Mesothelial cell of epicardium (in vitro differentiated cells): ENCODE data around the gene ARHGEF3. TPM values are rescaled to one million over a fixed set of nuclear protein-coding genes. Genes with fewer than 3 reads are reported as not detected.

Experiments
- DNase-seq, 2 experiments: peaks; one replicate each; pipeline ENCODE4 v3.0.0; 2021; ENCODE audit warnings: low spot score in 2 of 2; ENCODE audit not compliant: unreplicated experiment in 2 of 2
- H3K27ac Mint-ChIP-seq: 2 replicates; pipeline ENCODE4 v1.8.0; 2021; ENCODE audit warnings: mixed read lengths
- H3K27me3 Mint-ChIP-seq: 2 replicates; pipeline ENCODE4 v1.8.0; 2021; ENCODE audit warnings: low read depth, mixed read lengths
- H3K36me3 Mint-ChIP-seq: 2 replicates; pipeline ENCODE4 v1.8.0; 2021; ENCODE audit warnings: mixed read lengths
- H3K4me1 Mint-ChIP-seq: 2 replicates; pipeline ENCODE4 v1.8.0; 2021; ENCODE audit warnings: mixed read lengths
- H3K4me3 Mint-ChIP-seq: 2 replicates; pipeline ENCODE4 v1.8.0; 2021; ENCODE audit warnings: mild to moderate bottlenecking, moderate library complexity, mixed read lengths
- H3K9me3 Mint-ChIP-seq: 2 replicates; pipeline ENCODE4 v1.8.0; 2021; ENCODE audit warnings: mixed read lengths
- total RNA-seq: library from RNA; stranded (reverse); gene quantifications from 3 replicates; pipeline ENCODE4 v1.2.1, GENCODE V29; 2021
- TF ChIP-seq, protein P1 (sequence below): fragments of 200-600 bp; sonication (generic); IDR thresholded peaks from one replicate; pipeline ENCODE4 v1.5.0; 2021; ENCODE audit warnings: antibody characterized with exemption; ENCODE audit not compliant: unreplicated experiment

Gene ARHGEF3
- total RNA-seq, 1 donor from 2014 or later: 29.0 TPM

DNA sequence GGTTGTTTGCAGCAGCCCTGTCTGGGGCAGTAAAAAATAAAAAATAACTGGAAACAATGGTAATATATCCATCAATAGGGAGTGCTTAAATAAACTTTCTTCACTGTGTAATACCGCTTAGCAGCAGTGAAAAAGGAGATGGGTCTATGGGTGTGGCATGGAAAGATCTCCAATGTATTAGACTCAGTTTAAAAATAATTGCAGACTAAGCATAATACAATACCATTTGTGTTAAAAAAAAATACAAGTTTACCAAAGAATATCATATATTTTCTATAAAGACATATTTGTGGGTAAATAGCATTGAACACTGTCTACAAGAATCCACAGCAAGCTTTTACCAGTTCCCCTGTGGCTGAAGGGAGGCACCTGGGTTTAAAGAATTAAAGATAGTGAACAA is 1.0 kb upstream of the ARHGEF3 start:
- DNase-seq: no peak
- no peaks in the 10 kb centered on the region for H3K36me3 Mint-ChIP-seq
- no peaks in the 10 kb centered on the region for H3K9me3 Mint-ChIP-seq
- TF ChIP-seq, protein P1, sequence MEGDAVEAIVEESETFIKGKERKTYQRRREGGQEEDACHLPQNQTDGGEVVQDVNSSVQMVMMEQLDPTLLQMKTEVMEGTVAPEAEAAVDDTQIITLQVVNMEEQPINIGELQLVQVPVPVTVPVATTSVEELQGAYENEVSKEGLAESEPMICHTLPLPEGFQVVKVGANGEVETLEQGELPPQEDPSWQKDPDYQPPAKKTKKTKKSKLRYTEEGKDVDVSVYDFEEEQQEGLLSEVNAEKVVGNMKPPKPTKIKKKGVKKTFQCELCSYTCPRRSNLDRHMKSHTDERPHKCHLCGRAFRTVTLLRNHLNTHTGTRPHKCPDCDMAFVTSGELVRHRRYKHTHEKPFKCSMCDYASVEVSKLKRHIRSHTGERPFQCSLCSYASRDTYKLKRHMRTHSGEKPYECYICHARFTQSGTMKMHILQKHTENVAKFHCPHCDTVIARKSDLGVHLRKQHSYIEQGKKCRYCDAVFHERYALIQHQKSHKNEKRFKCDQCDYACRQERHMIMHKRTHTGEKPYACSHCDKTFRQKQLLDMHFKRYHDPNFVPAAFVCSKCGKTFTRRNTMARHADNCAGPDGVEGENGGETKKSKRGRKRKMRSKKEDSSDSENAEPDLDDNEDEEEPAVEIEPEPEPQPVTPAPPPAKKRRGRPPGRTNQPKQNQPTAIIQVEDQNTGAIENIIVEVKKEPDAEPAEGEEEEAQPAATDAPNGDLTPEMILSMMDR: no peak
- no peak overlapping the region for H3K27ac Mint-ChIP-seq
- peak overlapping the region; percentile 60 for H3K4me3 Mint-ChIP-seq
- H3K4me1 Mint-ChIP-seq: peaks cover 49% of the 10 kb centered on the region
- peaks cover 2% of the 10 kb centered on the region for H3K27me3 Mint-ChIP-seq

DNA sequence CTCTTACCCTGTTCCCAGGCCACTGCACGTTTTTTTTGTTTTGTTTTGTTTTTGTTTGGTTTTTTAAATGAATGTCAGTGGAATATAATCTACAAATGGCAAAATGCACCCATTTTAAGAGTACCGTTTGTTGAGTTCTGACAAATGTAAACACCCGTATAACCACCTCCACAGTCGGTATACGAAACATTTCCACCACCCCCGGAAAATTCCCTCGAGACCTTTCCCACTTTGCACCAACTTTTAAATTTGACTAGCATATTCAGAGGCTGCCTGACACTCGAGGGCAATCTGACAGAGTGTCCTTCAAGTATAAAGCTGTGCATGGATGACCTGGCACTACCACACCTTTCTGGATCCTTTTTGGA is 613 bp upstream of the ARHGEF3 start:
- TF ChIP-seq, protein P1: no peak

DNA sequence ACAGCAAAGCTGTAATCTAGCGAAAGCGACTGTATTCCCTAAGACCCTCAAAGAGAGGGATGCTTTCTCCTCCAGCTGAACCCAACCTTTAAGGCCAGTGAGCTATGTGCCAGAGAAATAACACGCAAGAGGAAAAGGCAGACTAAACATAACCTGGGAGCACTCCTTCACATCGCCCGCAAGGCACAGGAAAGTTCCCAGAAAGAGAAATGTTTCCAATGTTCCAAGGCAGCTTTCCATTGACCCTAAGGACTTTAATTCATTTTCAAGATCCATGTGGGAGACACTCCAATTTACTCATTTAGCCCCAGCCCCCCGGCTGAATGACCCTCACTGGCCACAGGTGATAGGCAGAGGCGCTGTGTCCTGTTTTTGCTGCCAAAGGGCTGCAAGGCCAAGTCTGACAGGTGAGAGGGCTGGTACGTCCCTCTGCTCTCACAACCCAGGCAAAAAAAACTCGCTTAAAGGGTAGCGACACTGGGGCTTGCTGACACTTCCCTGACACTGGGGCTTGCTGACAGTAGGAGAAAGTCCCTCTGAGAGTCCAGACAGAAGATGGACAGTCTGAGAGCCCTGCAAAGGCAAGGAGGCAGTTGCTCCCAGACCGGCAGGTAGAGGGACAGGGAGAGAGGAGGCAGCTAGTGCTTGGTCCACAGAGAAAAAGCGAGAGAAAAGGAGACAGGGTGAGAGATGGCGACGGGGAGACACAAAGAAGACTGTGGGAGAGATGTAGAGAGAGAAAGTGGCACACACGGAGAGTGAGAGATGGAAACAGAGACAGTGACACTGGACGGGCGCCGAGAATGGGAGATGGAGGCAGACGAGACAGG is 702 bp downstream of the ARHGEF3 start:
- no peaks in the 10 kb centered on the region for H3K9me3 Mint-ChIP-seq

More for the DNA sequence above, 613 bp upstream of the ARHGEF3 start:
- H3K36me3 Mint-ChIP-seq: no peaks in the 10 kb centered on the region
- no peak overlapping the region for H3K27ac Mint-ChIP-seq
- DNase-seq: no peak
- peaks cover 49% of the 10 kb centered on the region for H3K4me1 Mint-ChIP-seq
- no peaks in the 10 kb centered on the region for H3K9me3 Mint-ChIP-seq
- H3K27me3 Mint-ChIP-seq: peaks cover 2% of the 10 kb centered on the region
- H3K4me3 Mint-ChIP-seq: peak overlapping the region; percentile 60

DNA sequence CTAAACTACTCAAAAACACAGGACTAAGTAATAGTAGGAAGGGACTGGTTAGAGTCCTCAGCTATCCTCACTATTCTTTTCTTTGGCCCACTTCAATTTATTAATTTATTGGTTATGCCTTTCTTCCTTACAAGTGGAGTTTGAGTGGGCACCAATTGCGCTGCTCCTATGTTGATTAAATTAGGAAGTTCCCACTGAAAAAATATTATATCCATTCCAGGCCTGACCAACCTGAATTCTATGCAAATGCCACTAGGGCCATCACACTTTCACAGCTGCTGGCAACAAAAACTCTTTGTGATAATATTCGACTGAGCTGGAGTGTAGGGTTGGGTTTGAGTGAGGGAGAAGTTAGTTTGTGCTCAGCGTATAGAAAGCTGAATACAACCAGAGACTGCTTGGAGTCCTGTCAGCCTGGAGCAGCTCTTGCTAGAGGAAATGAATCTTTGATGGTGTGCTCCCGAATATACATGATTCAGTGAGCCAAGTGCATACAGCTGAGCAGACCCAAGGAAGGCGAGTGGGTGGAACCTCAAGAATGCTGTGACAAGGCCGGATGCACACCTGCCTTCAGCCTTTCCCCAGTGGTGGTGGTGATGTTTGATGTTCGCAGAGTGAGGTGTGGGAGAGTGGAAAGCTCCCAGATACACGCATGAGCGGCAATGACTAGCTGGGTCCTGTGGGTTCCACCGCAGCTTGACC is 1.5 kb downstream of the ARHGEF3 start:
- no peak for DNase-seq
- Mint-ChIP-seq H3K4me3 (peak overlapping the region; percentile 84), H3K27ac (peak overlapping the region; percentile 37), H3K36me3 (no peaks in the 10 kb centered on the region), H3K9me3 (no peaks in the 10 kb centered on the region), H3K4me1 (peaks cover 52% of the 10 kb centered on the region), H3K27me3 (peaks cover 2% of the 10 kb centered on the region)
- TF ChIP-seq, protein P1: no peak

More for the DNA sequence above, 702 bp downstream of the ARHGEF3 start:
- TF ChIP-seq, protein P1: no peak
- H3K36me3 Mint-ChIP-seq: no peaks in the 10 kb centered on the region
- H3K4me3 Mint-ChIP-seq: peak overlapping the region; percentile 84
- no peak for DNase-seq
- peak overlapping the region; percentile 37 for H3K27ac Mint-ChIP-seq
- peaks cover 2% of the 10 kb centered on the region for H3K27me3 Mint-ChIP-seq
- H3K4me1 Mint-ChIP-seq: peaks cover 54% of the 10 kb centered on the region

DNA sequence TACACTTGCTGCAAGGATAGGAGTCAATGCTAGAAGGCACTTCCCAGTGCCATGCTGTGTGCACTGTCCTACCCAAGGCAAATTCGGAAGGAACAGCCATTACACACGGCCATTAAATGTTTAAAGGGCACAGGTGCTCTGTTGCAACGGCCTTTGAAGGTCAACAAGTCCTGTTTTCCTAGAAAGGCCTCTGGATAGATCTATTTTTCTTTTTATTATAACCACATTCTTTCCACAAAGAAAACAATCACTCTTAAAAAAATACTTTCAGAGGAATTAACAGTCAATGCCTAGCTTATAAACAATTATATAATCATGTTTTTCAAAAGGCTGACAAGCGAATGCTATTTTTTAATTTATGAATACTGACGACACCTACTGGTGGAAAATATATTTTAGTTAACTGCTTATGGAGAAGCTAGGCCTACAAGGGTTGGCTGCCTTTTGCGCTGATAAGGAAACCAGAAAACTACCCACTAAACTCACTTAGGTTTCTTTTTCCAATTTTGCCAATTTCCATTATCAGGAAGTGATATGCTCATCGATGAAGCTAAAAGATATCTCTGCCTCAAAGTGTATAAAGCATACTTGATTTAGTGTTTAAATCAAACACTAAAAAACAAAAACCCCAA is 2.4 kb downstream of the ARHGEF3 start:
- Mint-ChIP-seq H3K36me3 (no peaks in the 10 kb centered on the region), H3K4me1 (peaks cover 47% of the 10 kb centered on the region), H3K9me3 (no peaks in the 10 kb centered on the region), H3K27ac (no peak overlapping the region), H3K27me3 (peaks cover 2% of the 10 kb centered on the region), H3K4me3 (peak overlapping the region; percentile 65)
- no peak for DNase-seq
- TF ChIP-seq, protein P1: peak; percentile 87
